AG08395 (cell line): ENCODE results near the gene COBL.

Experiments
- DNase-seq: peaks from one replicate; pipeline ENCODE4 v3.0.0; 2012; ENCODE audit warnings: mixed read lengths, low spot score

Gene COBL

DNA sequence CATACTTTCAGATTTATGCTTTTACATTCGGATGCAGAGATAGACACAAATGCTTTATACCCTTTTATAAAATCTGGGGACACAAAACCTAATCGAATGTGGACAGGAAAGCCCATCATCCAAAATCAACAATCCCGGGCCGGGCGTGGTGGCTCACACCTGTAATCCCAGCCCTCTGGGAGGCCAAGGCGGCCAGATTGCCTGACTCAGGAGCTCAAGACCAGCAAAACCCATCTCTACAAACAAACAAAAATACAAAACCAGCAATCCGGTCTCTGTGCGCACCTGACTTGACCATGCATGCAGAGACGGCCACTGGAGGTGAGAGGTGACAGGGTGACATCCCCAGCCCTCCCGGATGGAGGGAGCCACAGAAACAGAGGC, 13.5 kb downstream of the COBL start:
- DNase-seq, result no peak

DNA sequence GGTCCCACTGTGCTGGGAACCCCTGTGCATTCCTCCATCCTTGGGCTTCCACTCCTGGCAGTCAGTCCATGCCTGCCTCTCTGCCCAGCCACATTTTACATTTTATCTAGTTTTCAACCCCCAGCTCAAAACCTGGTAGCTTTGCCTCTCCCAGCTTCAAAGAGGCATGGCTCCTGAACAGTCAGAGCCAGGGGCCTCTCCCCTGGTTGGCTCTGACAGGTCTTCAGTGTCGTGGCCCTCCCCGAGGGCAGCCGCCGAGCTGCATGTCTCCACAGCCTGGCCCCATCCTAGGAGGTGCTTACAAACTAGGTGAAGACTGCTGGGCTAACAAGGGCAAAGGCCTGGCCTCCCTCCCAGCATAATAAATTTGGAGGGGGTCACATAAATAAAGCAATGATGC, 14.8 kb downstream of the COBL start:
- no peak for DNase-seq

- no peak for DNase-seq
These were observed 15.6 kb downstream of the COBL start for GRCh38 chr7:51300762-51301674.

DNA sequence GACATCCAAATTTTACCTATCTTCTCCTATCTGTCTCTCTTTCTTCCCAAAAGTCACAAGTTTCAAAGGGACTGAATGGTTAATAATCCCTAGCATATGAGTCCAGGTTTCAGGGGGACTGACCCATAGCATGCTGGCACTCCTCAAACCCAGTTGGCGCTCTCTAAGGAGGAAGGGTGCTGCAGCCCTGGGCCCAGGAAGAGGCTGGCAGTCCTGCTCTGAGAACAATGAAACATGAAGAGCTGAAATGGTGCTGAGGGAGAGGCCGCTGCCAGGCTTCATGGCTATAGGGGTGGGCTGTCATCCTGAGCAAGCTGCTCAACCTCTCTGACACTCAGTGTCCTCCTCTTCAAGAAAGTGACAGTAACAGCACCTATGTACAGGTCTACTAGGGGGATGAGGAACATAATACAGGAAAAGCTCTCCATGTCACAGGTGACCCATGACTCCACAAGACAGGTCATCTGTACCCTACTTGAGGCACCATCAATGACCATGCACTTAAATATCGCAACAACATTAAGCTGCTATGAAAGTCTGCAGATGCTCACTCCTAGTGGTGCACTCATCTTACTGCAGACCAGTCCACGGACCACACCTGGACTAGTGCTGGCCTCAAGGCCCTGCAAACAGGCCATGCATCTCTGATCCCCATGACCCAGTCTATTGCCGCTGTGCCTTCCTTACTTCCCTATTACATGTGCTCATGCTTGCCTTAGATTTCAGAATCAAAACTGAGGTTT, 17.0 kb downstream of the COBL start:
- no peak for DNase-seq

- no peak for DNase-seq
These were observed 17.7 kb downstream of the COBL start for GRCh38 chr7:51298912-51299311.

- no peak for DNase-seq
These were observed 18.6 kb downstream of the COBL start for GRCh38 chr7:51297986-51298385.

GRCh38 chr7:51295440-51296245, 21.0 kb downstream of the COBL start:
- DNase-seq, result no peak

GRCh38 chr7:51292596-51292995, 24.0 kb downstream of the COBL start:
- DNase-seq, result no peak

DNA sequence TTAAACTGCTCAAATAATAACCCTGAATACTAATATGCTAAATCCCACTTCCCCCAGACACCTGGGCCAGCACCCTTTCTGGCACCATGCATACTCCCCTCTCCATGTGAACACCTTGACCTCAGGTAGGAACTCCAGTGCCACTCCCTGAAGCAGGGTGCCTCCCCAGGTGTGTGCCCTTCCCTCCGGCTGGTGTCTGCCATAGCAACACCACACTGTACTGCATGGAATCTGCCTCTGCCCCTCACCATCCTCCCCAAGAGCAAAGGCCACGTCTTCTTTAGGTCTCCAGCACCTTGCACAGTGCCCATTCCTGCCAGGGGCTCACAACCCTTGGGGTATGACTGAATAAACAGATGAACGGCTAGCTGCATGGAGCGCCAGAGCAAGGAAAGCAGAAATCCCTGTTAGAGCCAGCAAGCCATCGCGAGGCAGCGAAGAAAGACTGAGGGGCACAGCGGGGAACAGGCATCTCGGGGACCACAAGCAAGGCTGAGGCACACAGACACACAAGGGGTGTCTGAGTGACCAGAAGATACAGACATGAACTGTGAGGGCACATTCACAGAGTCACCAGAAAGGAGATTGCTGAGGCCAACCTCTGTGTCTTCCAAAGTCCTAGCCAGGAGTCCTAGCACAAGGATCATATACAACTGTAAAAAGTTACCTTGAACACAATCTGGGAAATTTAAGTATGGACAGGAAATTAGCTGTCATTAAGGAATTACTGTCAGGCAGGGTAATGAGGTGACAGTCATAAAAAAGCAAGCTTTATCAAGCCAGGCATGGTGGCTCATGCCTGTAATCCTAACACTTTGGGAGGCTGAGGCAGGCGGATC, 25.7 kb downstream of the COBL start:
- no peak for DNase-seq

DNA sequence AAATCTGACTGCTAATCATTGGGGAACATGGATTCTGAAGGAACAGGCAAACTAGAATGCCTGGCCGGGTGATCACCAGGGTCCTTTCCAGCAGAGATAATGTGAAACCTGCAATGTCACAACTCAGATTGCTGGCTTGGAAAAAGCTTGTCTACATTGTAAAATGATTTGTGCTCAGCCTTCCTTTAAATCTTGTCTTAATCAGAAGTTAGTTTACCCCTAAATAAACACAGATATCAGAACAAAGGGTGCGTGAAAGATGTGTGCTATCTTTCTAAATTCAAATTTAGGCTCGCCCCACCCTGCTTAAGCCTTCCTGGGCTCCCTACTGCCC, 26.3 kb downstream of the COBL start:
- DNase-seq, result no peak

DNA sequence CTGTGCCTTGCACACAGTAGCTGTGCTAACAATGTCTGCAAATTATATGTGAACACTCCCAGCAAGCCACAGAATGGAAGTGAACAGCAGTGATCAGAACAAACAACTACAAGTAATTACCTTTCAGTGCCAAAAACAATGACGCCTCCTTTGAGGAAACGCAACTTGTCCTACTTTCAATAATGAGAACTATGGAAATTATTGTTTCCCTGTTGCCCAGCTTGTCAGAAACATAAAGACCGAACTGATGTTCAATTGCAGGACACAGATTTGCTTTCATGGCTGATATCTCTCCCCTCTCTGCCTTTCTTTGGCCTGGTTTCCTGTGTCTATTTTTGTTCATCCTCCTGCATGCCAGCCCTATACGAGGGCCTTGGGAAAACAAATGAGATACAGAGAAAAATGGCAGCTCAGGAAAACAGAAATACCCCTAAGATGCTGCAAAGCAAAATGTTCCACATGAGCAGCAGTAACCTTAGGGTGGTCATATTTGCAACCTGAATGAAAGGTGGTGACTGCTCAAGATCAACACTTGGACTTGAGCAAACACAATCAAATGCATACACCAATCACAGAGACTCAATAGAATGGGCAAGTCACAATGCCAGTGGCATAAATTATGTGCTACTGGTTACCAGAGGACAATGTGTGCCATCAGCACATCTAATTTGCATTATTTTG, 26.8 kb downstream of the COBL start:
- no peak for DNase-seq

- no peak for DNase-seq
These were observed 27.6 kb downstream of the COBL start for GRCh38 chr7:51288896-51289622.

- no peak for DNase-seq
These were observed 30.2 kb downstream of the COBL start for GRCh38 chr7:51286401-51286800.

- no peak for DNase-seq
These were observed 36.5 kb downstream of the COBL start for GRCh38 chr7:51280156-51280555.

DNA sequence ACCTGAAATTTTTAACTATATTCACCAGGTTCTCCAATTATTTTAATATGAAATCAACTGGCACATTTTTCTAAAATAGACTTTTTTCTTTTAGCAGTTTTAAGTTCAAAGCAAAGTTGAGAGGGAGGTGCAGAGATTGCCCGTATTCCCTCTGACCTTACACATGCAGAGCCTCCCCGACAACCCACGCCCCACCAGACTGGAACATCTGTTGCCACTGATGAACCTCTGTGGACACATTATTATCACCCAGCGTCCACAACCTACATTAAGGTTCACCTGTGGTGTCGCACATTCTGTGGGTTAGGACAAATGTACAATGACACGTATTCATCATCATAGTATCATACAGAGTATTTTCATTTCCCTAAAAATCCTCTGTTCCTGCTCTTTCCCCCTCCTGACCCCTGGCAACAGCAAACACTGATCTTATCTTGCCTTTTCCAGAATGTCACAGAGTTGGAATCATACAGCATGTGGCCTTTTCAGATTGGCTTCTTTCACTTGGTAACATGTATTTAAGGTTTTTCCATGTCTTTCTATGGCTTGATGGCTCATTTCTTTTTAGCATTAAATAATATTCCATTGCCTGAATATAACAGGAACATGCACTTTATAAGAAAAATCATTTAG, 37.1 kb downstream of the COBL start:
- no peak for DNase-seq

- DNase-seq, result no peak
These were observed 37.8 kb downstream of the COBL start for GRCh38 chr7:51278797-51279196.

- no peak for DNase-seq
These were observed 39.6 kb downstream of the COBL start for GRCh38 chr7:51276967-51277366.

DNA sequence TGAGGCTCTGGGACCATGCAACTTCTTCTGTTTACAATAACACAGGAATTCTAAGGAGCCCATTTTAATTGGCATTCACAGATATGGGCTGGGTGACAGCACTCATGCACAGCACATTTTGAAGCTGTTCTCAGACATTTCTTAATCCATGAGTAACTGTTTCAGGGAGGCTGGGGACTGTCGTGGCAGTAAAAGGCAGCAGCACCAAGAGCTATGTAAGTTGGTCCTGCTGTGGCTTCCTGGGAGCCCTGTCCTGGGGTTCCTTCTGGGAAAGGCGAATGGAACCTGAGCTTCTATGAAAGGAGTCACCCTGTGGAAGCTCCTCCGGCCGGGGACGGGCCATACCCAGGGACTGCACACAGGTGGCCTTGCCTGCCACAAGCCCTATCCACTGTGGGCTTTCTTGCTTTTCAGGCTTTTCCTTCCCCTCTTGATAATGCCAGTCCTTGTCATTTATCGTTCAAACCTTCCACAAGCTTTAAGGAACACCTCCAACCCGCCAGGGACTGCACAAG, 40.5 kb downstream of the COBL start:
- DNase-seq, result no peak

DNA sequence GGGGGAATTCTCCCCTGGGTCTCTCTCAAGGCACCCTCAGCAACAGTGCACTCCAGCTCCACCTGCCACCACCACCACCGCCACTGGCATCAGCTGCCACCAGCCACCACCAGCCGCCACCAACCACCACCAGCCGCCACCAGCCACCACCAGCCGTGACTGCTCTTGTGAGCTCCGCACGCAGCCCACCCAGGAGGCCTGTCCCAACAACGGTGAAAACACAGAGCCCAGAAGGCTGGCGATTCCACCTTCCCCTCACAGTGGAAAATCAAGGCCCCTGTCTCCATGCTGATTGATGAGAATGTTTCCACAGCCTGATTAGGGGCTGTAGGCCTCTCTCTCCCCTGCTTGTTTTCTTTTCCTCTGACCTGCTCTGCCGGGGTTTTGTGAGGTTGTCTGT, 41.1 kb downstream of the COBL start:
- DNase-seq, result no peak

- no peak for DNase-seq
These were observed 41.7 kb downstream of the COBL start for GRCh38 chr7:51274955-51275354.
